Brain pericyte (primary cell): ENCODE measurements around the gene AP5S1.
"Not testable (repeated sequence)": the region's sequence is repeated elsewhere in the genome, so short reads cannot be mapped to it uniquely, and the experiment has no call there.

Experiments used
- DNase-seq: peaks from one replicate; pipeline ENCODE4 v3.0.0-alpha.2; 2012; ENCODE audit warnings: low read depth, low spot score

Gene AP5S1

GRCh38 chr20:3812259-3812681 lies 8.1 kb upstream of the AP5S1 start:
- DNase-seq = no peak

- no peak for DNase-seq
Measured at GRCh38 chr20:3812975-3813847, 7.1 kb upstream of the AP5S1 start.

DNA sequence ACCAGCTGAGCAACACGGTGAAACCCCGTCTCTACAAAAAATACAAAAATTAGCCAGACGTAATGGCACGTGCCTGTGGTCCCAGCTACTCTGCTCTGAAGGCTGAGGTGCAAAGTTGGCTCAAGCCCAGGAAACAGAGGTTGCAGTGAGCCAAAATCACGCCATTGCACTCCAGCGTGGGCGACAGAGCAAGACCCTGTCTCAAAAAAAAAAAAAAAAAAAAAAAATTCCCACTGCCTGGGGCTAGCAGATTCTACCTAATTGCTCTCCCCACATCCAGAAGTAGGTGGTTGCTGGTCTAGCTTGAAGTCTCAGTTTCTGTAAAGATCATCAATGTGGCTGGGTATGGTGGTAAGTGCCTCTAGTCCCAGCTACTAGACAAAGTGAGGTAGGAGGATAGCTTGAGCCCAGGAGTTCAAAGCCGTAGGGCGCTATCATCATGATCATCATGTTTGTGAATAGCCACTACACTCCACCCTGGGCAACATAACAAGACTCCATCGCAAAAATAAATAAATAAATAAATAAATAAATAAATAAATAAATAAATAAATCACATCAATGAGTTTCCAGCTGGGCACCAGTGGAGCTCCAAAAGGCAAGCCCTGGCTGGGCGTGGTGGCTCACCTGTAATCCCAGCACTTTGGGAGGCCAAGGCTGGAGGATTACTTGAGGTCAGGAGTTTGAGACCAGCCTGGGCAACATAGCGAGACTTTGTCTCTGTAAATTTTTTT lies 6.3 kb upstream of the AP5S1 start:
- DNase-seq = no peak

GRCh38 chr20:3814928-3815495 lies 5.3 kb upstream of the AP5S1 start:
- no peak for DNase-seq

DNA sequence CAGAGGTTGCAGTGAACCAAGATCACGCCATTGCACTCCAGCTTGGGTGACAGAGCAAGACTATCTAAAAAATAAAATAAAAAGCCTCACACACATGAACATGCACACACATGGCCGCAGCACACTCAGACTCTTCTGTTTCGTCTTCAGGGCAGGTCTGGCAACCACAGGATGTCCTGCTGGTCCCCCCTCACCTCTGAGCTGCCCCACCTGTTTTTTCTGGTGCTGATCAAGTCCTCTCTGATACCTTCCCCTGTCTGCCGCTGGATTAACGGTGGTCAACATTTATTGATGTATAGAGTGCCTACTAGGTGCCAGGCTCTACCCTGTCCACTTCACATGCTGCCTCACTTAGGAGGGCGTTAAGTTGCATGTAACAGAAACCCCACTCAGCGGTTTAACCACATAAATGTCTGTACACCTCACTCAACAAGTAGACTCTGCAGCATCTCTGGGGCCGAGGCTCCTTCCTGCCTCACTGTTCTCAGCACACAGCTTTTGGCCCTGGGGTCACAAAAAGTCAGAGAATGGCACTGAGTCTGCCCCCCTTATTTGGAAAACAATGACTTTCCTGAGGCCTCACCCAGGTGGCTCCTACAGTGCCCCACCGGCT lies 4.5 kb upstream of the AP5S1 start:
- DNase-seq = no peak

DNA sequence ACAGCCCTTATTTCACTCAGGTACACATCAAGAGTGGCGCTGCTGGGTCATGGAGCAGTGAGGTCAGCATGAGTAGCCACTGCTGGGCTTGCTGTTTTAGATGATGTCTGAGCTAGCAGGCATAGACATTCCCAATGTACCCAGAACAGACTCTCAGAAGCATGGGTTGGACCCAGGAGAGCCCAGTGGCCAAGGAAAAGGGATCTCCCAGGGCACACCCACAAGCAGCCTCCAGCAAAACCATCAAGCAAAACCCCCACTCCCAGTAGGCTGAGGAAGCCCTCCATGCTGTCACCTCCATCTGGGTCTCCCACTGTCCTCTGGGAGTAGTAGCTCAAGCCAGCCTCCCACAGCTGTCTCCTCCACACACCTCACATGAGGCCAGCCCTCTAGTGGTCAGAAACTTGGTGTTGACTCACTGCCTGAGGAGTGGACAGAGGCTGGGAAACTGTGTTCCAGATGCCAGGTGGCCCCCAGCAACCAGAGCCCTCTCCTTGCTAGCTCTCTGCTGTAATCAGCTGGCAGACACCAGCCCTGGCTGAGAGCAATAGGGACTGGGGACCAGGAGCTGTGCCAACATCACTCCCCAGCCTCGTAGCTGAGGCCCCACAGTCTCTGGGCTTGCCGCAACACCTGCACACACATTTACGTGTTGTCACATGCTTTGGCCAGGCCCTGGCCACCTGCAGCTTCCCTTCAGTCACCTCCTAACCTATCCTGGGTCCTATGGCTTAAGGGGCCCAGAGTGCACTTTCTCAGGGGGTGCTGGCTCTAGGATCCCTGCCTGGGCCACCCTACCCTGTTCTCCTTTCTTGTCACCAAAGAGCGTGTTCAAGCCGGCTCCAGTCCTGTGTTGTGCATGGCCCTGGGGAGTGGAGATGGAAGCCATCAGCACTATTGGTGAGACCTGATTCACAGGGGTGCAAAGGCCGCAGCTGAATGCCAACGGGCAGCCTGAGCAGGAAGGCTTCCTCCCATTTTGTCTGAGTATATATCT lies 1.9 kb upstream of the AP5S1 start:
- DNase-seq = no peak

DNA sequence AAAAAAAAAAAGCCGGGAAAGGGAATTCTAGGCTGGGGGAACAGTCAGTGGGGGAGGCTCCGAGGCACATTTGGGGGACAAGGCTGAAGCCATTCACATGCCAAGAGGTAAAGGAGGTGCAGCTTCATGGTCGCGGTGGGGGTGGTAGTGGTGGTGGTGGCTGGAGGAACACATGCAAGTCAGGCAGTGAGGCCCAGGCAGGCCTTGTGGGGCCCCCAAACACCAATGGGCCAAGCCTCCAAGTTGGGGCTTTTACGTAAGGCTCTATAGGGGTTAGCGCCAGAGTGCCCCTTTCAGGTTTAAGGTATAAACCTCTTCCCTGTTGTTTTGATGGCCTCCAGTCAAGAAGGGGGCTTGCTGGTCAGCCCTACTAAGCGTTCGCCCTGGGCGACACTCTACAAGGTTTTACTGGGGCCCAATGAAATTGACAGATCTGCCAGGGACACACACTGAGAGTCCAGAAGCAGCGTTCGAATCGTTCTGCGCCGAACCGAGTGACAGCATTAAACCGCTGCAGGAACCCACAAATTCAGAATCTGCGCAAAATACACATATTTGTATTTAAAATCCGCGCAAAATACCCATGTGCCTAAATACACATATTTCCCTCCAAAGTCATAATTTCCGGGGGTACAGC lies 818 bp upstream of the AP5S1 start:
- DNase-seq = no peak

DNA sequence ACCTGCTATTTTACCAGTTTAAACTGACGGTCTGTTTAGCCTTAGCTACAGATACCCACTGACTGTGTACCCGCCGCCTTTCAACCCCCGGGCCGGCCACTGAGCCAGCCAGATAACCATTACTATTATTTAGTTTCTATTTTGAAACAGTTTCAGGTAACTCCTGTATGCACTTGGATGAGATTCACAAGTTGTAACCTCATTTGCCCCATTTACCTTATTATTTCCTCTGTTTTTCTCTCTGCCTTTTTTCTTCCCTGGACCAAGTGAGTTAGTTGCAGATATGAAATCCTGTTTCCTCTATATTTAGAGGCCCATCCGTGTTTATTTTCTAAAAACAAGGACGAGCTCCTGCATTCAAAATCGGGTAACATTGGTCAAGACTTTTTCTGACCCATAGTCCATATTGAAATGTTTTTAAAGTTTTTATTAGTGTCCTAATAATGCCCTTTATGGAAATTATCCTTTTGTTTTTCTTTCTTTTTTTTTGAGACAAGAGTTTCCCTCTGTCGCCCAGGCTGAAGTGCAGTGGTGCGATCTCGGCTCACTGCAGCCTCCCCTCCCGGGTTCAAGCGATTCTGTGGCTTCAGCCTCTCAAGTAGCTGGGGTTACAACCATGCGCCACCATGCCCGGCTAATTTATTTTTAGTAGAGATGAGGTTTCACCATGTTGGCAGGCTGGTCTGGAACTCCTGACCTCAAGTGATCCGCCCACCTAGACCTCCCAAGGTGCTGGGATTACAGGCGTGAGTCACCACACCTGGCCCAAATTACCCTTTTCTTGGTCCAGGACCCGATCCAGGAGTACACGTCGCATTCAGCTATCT lies 767 bp downstream of the AP5S1 start:
- no peak for DNase-seq

DNA sequence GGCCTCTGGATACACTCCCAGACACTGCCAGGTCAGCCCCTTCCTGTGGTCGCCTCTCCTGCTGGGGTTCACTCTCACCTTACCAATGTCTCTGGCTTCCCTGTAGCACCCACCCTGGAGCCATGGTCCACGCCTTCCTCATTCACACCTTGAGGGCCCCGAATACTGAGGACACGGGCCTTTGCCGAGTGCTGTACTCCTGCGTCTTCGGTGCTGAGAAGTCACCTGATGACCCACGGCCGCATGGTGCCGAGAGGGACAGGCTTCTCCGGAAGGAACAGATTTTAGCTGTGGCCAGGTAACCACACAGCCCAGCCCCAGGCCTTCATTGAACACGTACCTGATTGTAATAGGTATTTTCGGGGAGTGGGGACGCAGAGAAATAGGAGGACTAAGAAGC lies 1.6 kb downstream of the AP5S1 start:
- DNase-seq = no peak

DNA sequence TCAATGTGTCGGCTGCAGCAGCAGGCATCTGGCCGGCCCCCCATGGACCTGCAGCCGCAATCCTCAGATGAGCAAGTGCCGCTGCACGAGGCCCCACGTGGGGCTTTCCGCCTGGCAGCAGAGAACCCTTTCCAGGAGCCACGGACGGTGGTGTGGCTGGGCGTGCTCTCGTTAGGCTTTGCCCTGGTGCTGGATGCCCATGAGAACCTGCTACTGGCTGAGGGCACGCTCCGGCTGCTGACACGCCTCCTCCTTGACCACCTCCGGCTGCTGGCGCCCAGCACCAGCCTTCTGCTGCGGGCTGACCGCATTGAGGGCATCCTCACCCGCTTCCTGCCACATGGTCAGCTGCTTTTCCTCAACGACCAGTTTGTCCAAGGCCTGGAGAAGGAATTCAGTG lies 3.5 kb downstream of the AP5S1 start:
- no peak for DNase-seq

- no peak for DNase-seq
Measured at GRCh38 chr20:3825526-3825925, 5.2 kb downstream of the AP5S1 start.

DNA sequence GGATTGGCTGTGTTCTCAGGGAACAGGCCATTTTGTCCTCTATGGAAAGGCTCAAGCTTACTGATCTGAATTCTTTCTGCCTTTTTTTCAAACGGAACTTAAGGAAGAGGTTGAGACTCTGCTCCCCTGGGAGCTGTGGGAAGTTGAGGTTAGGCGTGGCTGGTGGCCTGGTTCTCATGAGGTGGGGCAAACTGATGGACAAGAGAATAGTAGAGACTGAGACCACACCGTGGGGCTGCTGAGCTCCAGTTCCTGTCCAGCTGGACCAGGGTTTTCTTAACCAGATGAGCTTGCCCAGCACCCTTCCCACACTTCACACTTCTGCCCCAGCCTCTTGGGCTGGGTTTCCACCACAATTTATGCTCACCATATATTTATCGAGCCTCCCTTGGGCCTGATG lies 6.1 kb downstream of the AP5S1 start:
- DNase-seq = no peak

GRCh38 chr20:3828798-3829197 lies 8.5 kb downstream of the AP5S1 start:
- DNase-seq = no peak

- not testable (repeated sequence) for DNase-seq
Measured at GRCh38 chr20:3829891-3830290, 9.5 kb downstream of the AP5S1 start.

GRCh38 chr20:3836132-3836531 lies 15.8 kb downstream of the AP5S1 start:
- DNase-seq = no peak

GRCh38 chr20:3839328-3839727 lies 19.0 kb downstream of the AP5S1 start:
- DNase-seq = no peak

- DNase-seq = not testable (repeated sequence)
Measured at GRCh38 chr20:3840201-3840600, 19.9 kb downstream of the AP5S1 start.

DNA sequence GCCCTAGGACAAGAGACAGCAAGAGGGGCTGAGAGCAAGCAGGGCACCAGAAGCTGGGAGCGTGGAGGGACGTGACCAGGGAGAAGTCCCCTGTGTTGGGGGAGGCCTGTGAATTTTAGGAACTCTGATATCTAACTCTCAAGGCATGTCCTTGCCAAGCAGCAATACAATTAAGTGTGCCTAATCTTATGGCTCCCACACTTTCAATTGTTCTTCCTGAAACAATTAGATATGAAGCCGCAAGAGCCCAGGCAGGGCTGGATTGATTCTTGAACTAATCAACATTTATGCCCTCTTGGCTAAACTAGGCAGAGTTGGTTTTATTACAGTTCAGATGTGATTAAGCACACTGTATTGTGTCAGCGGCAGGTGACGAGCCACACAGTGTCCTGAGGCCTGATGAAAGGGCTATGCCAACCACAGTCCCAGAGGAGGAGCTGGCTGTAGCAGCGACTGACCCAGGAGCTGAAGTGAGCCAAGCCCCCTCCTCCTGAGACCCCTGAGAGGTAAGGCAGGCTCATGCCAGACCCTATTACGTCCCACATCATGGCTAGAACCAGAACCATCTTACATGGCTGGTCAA lies 22.1 kb downstream of the AP5S1 start:
- no peak for DNase-seq

DNA sequence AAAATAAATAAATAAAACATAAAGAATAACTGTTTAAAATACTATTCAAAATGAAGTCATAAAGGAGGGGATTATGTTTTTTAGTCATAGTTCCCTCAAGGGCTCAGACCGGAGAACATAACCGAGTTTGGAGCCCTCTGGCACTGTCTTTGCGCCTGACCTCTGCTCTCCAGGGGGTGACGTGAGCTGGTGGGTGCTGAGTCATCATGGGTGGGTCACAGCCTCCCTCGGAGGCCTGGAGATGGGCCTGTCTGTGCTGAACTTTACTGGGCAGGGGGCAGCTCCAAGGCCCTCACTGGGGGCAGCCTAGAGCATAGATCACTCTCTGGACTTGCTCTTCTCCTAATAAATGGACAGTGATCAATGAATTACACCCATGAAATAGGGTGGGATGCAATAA lies 23.1 kb downstream of the AP5S1 start:
- DNase-seq = no peak
